Measurements from ENCODE around the gene CHST2.
"Not testable (repeated sequence)": the region's sequence is repeated elsewhere in the genome, so short reads cannot be mapped to it uniquely, and the experiment has no call there.

CHST2 gene

GRCh38 chr3:143165612-143166285 lies 46.2 kb downstream of the CHST2 start:
- not testable (repeated sequence) for DNase-seq (ENCODE audit: low read depth in 1 of 2, low spot score in 1 of 2)

GRCh38 chr3:143166376-143166775 lies 46.8 kb downstream of the CHST2 start:
- DNase-seq (ENCODE audit: low read depth in 1 of 2, low spot score in 1 of 2): no peak

- no peak for DNase-seq (ENCODE audit: low read depth in 1 of 2, low spot score in 1 of 2)
Measured at GRCh38 chr3:143167969-143168854, 48.6 kb downstream of the CHST2 start.

GRCh38 chr3:143168855-143169192 lies 49.3 kb downstream of the CHST2 start:
- no peak for DNase-seq (ENCODE audit: low read depth in 1 of 2, low spot score in 1 of 2)

- no peak for DNase-seq (ENCODE audit: low read depth in 1 of 2, low spot score in 1 of 2)
Measured at GRCh38 chr3:143170074-143170473, 50.5 kb downstream of the CHST2 start.

GRCh38 chr3:143170676-143171075 lies 51.1 kb downstream of the CHST2 start:
- no peak for DNase-seq (ENCODE audit: low read depth in 1 of 2, low spot score in 1 of 2)

- DNase-seq (ENCODE audit: low read depth in 1 of 2, low spot score in 1 of 2): no peak
Measured at GRCh38 chr3:143171141-143171980, 51.8 kb downstream of the CHST2 start.

GRCh38 chr3:143172062-143172794 lies 52.7 kb downstream of the CHST2 start:
- DNase-seq (ENCODE audit: low read depth in 1 of 2, low spot score in 1 of 2): no peak

GRCh38 chr3:143172795-143173145 lies 53.2 kb downstream of the CHST2 start:
- DNase-seq (ENCODE audit: low read depth in 1 of 2, low spot score in 1 of 2): no peak

- DNase-seq (ENCODE audit: low read depth in 1 of 2, low spot score in 1 of 2): no peak
Measured at GRCh38 chr3:143173242-143173641, 53.7 kb downstream of the CHST2 start.

Data from stimulated activated CD4-positive, alpha-beta T cell treated with anti-CD3 and anti-CD28 coated beads, Interleukin-15, amount 100 ng/mL, for 1 hour (primary cell).